NOMO-1 treated with dmso at 0.1 percent for 144 hours (cell line): ENCODE measurements around the gene GABRR3.

Source experiments
- DNase-seq: peaks from one replicate; lab custom pipeline; 2025; ENCODE audit not compliant: unreplicated experiment; lab: John Stamatoyannopoulos, UW

The GABRR3 gene

DNA sequence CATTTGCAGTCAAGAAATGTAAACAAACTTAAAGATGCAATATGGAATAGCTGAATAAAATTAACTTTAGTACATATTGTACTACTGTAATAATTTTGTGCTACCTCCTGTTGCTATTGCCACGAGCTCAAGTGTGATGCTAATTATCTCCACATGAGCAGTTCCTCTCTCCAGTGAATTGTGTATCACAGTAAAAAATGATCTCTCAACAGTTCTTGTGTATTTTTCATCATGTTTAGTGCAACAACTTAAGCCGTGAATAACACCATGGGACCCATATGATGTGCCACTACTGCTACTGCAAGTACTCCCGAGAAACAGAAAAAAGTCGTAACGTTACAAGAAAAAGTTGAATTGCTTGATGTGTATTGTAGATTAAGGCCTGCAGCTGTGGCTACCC lies 75.2 kb downstream of the GABRR3 start:
- DNase-seq = no peak

GRCh38 chr3:97958796-97959195 lies 76.3 kb downstream of the GABRR3 start:
- no peak for DNase-seq

DNA sequence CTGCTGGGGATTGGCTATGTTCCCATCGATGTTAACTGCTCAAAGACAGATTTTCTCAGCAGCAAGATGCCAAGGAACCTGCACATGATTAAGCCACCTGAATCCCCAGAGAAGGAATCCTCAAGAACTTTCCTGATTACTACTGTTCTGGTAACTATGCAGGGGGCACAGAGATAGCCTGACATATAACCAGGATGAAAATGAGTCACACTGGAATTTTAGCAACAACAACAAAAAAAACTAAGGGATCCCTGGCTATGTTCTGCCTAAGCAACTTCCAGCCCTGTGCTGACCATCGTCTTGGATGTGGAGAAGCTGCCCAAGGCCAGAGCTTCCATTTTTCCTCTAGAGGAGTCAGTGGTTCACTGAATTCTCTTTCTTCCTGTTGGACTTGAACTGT lies 76.7 kb downstream of the GABRR3 start:
- DNase-seq = no peak

DNA sequence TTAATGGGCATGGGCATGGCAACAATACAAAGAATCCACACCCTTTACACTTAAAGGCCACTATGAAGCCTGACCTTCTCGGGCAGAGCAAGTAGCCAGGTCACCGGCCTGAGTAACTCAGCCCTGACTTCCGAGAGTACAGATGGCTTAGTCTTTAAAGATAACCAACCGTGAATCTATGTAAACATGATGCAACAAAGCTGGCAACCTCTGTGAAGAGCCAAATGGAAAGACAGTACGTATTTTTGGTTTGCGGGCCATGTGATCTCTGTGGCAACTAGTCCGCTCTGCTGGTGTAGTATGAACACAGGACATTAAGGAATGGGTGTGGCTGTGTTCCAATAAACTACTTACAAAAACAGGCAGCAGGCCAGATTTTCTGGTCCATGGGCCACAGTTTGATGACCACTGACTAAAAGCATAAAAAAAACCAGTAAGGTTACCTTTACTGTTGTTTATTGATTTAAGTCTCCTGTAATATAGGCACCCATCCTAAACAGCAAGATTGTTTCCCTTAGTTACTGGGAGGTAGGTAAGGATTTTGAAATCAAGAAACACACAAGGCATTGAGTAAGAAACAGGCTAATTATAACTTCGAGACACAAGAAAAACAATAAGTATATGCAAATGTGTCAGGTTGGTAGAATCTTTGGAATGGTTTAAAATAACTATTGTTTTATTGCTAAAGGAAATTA lies 77.4 kb downstream of the GABRR3 start:
- DNase-seq = no peak

- no peak for DNase-seq
Measured at GRCh38 chr3:97956051-97956450, 79.1 kb downstream of the GABRR3 start.

GRCh38 chr3:97954228-97954827 lies 80.8 kb downstream of the GABRR3 start:
- DNase-seq = no peak

GRCh38 chr3:97952872-97953271 lies 82.2 kb downstream of the GABRR3 start:
- no peak for DNase-seq

- no peak for DNase-seq
Measured at GRCh38 chr3:97952280-97952679, 82.8 kb downstream of the GABRR3 start.

GRCh38 chr3:97950360-97950759 lies 84.8 kb downstream of the GABRR3 start:
- no peak for DNase-seq

- DNase-seq = no peak
Measured at GRCh38 chr3:97949743-97950142, 85.4 kb downstream of the GABRR3 start.

DNA sequence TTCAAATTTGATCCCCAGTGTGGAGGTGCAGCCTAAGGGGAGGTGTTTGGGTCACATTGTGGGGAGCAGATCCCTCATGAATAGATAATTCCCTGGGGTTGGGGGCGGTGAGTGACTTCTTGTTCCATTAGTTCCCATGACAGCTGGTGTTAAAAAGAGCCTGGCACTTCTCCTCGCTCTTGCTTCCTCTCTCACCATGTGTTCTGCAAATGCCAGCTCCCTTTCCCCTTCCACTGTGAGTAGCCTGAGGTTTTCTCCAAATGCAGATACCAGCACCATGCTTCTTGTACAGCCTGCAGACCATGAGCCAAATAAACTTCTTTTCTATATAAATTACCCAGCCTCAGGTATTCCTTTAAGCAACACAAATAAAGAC lies 86.0 kb downstream of the GABRR3 start:
- DNase-seq = no peak

DNA sequence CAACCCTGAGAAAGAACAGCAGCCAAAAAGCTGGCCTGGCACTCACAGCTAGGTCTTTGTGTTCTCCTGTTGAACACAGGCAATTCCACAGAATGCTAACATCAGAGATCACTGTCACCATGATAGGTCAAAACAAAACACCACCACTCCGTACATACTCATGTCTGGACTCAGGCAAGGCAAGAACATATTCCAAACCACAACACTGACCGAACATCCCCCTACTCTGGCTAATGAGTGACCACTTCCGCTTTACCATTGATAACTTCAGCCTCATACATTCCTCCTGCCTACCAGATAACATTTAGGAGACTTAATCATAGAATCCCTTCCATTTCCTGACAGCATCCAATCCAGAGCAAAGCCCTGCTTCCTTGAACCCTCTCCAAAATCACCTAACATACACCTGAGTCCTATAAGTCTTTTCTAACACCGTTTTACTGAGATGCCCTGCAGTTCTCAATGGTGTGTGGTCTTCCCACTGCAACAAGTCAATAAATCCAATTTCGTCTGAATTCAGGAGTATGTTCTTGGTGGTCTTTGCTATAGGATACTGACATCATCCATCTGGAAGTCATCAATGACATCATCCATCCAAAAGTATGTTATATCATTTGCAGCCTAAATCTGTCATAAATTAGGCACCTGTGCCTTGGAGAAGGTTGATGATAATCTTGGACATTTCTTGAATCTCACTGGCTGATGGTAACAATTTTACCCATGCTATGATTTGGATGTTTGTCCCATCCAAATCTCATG lies 86.6 kb downstream of the GABRR3 start:
- no peak for DNase-seq

- no peak for DNase-seq
Measured at GRCh38 chr3:97942801-97943546, 92.1 kb downstream of the GABRR3 start.

- DNase-seq = no peak
Measured at GRCh38 chr3:97940034-97940433, 95.1 kb downstream of the GABRR3 start.

DNA sequence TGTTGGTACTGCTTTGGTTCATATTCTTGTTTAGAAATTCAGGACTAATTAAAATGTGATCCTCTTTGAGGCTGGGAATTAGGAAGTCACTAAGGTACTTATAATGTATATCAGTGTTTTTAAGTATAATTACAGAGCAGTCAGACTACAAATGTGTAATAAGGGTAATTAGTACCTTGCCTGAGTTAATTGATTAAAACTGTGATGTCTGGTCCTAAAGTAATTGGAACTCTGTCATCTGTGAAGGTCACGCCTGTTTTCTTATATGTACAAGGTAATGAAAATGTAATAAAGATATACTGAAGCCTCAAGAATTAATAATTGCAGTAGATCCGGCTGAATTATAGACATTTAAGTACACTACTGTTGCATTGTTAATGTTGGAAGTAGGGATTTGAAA lies 95.7 kb downstream of the GABRR3 start:
- DNase-seq = no peak

GRCh38 chr3:97938444-97938843 lies 96.7 kb downstream of the GABRR3 start:
- DNase-seq = no peak

- DNase-seq = no peak
Measured at GRCh38 chr3:97937205-97937604, 97.9 kb downstream of the GABRR3 start.

DNA sequence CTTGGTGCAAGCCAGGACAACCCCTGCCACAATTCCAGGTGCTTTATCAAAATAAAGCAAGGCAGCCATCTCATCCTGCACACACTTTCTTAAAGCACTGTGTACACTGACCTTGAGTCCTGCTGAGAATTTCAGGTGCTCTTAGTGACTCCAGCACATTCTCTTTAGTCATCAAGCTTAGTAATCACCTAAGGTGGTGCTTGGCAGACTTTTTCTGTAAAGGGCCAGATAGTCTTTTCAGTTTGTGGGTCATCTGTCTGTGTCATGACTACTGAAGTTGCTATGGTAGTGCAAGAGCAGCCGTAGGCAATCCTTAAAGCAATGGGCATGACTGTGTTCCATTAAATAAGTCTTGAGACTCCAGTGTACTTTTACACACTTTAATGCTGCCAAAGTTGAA lies 99.3 kb downstream of the GABRR3 start:
- no peak for DNase-seq
